ENCODE measurements around the gene ABCB4.
"Not testable (repeated sequence)": the region's sequence is repeated elsewhere in the genome, so short reads cannot be mapped to it uniquely, and the experiment has no call there.

ABCB4 gene

GRCh38 chr7:87463982-87464381, 11.5 kb downstream of the ABCB4 start:
- Mint-ChIP-seq H3K27ac (no peak overlapping the region), H3K9me3 (peaks cover 9% of the 10 kb centered on the region), H3K4me1 (no peaks in the 10 kb centered on the region), H3K36me3 (ENCODE audit: low read depth) (no peaks in the 10 kb centered on the region), H3K4me3 (no peak overlapping the region), H3K27me3 (ENCODE audit: low read depth) (peaks cover 5% of the 10 kb centered on the region)
- no peak for TF ChIP-seq CTCF (IDR thresholded peaks at IDR 0.05; ENCODE audit: unreplicated experiment in 3 of 3)

GRCh38 chr7:87460444-87460843, 15.0 kb downstream of the ABCB4 start:
- not testable (repeated sequence) for H3K9me3 Mint-ChIP-seq; H3K36me3 Mint-ChIP-seq (ENCODE audit: low read depth); H3K4me3 Mint-ChIP-seq; H3K27ac Mint-ChIP-seq; H3K4me1 Mint-ChIP-seq; H3K27me3 Mint-ChIP-seq (ENCODE audit: low read depth)

GRCh38 chr7:87459941-87460340, 15.5 kb downstream of the ABCB4 start:
- H3K4me3 Mint-ChIP-seq: no peak overlapping the region
- no peaks in the 10 kb centered on the region for H3K36me3 Mint-ChIP-seq (ENCODE audit: low read depth)
- H3K9me3 Mint-ChIP-seq: no peaks in the 10 kb centered on the region
- H3K27ac Mint-ChIP-seq: no peak overlapping the region
- H3K27me3 Mint-ChIP-seq (ENCODE audit: low read depth): peaks cover 9% of the 10 kb centered on the region
- no peak for TF ChIP-seq CTCF (IDR thresholded peaks at IDR 0.05; ENCODE audit: unreplicated experiment in 3 of 3)
- H3K4me1 Mint-ChIP-seq: no peaks in the 10 kb centered on the region

GRCh38 chr7:87458148-87458547, 17.3 kb downstream of the ABCB4 start:
- Mint-ChIP-seq H3K4me3 (no peak overlapping the region), H3K27ac (no peak overlapping the region), H3K4me1 (no peaks in the 10 kb centered on the region), H3K27me3 (ENCODE audit: low read depth) (peaks cover 4% of the 10 kb centered on the region), H3K9me3 (no peaks in the 10 kb centered on the region), H3K36me3 (ENCODE audit: low read depth) (no peaks in the 10 kb centered on the region)
- TF ChIP-seq CTCF (IDR thresholded peaks at IDR 0.05; ENCODE audit: unreplicated experiment in 3 of 3): no peak

GRCh38 chr7:87456247-87456646, 19.2 kb downstream of the ABCB4 start:
- H3K27me3 Mint-ChIP-seq (ENCODE audit: low read depth): peaks cover 4% of the 10 kb centered on the region

GRCh38 chr7:87452279-87452678, 23.2 kb downstream of the ABCB4 start:
- no peaks in the 10 kb centered on the region for H3K4me1 Mint-ChIP-seq
- H3K36me3 Mint-ChIP-seq (ENCODE audit: low read depth): no peaks in the 10 kb centered on the region
- H3K9me3 Mint-ChIP-seq: no peaks in the 10 kb centered on the region
- no peak overlapping the region for H3K4me3 Mint-ChIP-seq
- H3K27me3 Mint-ChIP-seq (ENCODE audit: low read depth): peaks cover 4% of the 10 kb centered on the region
- TF ChIP-seq CTCF (IDR thresholded peaks at IDR 0.05; ENCODE audit: unreplicated experiment in 3 of 3): no peak
- no peak overlapping the region for H3K27ac Mint-ChIP-seq

More at GRCh38 chr7:87456247-87456646, 19.2 kb downstream of the ABCB4 start:
- Mint-ChIP-seq H3K4me1 (no peaks in the 10 kb centered on the region), H3K4me3 (no peak overlapping the region), H3K36me3 (ENCODE audit: low read depth) (no peaks in the 10 kb centered on the region), H3K9me3 (no peaks in the 10 kb centered on the region), H3K27ac (no peak overlapping the region)
- TF ChIP-seq CTCF (IDR thresholded peaks at IDR 0.05; ENCODE audit: unreplicated experiment in 3 of 3): no peak
